IMR-90 (cell line): ENCODE data around the gene NUB1. TPM values are rescaled to one million over a fixed set of nuclear protein-coding genes. Genes with fewer than 3 reads are reported as not detected.

Experiments used
- ATAC-seq: fragments of 200-7000 bp; cut with Tn5 transposase; 2 replicates; pipeline ENCODE4 v1.9.1; 2020; ENCODE audit warnings: low read depth, mild to moderate bottlenecking, moderate library complexity
- BruUV-seq: library from RNA; stranded (reverse); fragments of 400-500 nt; replicated peaks from 2 replicates; lab custom pipeline; 2021; lab: Mats Ljungman, UMichigan
- CTCF ChIA-PET: fragments of 300-600 bp; formaldehyde crosslinking; extraction: SDS; loops from one replicate; lab custom pipeline; 2021; ENCODE audit warnings: antibody characterized with exemption; lab: Yijun Ruan, JAX
- POLR2A ChIA-PET: fragments of 300-600 bp; sonication (Branson Sonifier 250); formaldehyde crosslinking; loops from one replicate; lab custom pipeline; 2022; ENCODE audit warnings: antibody characterized with exemption; ENCODE audit not compliant: unreplicated experiment; lab: Charles Lee
- DNase-seq: peaks from one replicate; pipeline ENCODE4 v3.0.0; 2013
- H2AFZ ChIP-seq: replicated peaks from 2 replicates; pipeline ENCODE3; 2013; ENCODE audit warnings: low read length, mild to moderate bottlenecking; ENCODE audit not compliant: poor library complexity
- H2AK5ac ChIP-seq: 2 replicates; pipeline ENCODE4 v1.6.1; 2013; ENCODE audit warnings: low read depth, low read length, inconsistent platforms
- H2AK9ac ChIP-seq: replicated peaks from 2 replicates; pipeline ENCODE3; 2013; ENCODE audit warnings: mild to moderate bottlenecking, low read depth, low read length, moderate library complexity; ENCODE audit not compliant: poor library complexity
- H2BK120ac ChIP-seq: 2 replicates; pipeline ENCODE4 v1.6.1; 2013; ENCODE audit warnings: low read depth, low read length, inconsistent platforms
- H2BK15ac ChIP-seq: 3 replicates; pipeline ENCODE4 v1.6.1; 2013; ENCODE audit warnings: low read depth, low read length, inconsistent platforms
- H2BK20ac ChIP-seq: 2 replicates; pipeline ENCODE4 v1.6.1; 2013; ENCODE audit warnings: low read depth, mild to moderate bottlenecking, inconsistent platforms, low read length, moderate library complexity
- H2BK5ac ChIP-seq: 2 replicates; pipeline ENCODE4 v1.6.1; 2013; ENCODE audit warnings: mild to moderate bottlenecking, low read depth, low read length, inconsistent platforms; ENCODE audit not compliant: poor library complexity, severe bottlenecking
- H3K14ac ChIP-seq: replicated peaks from 2 replicates; pipeline ENCODE4 v1.6.1; 2013; ENCODE audit warnings: low read depth, low read length, inconsistent platforms
- H3K18ac ChIP-seq: 2 replicates; pipeline ENCODE4 v1.6.1; 2013; ENCODE audit warnings: low read depth, low read length, control low read depth
- H3K23ac ChIP-seq: 2 replicates; pipeline ENCODE4 v1.6.1; 2013; ENCODE audit warnings: low read depth, low read length, inconsistent platforms
- H3K27ac ChIP-seq: 2 replicates; pipeline ENCODE4 v1.5.1; 2013; ENCODE audit warnings: mild to moderate bottlenecking, control low read depth, low read length; ENCODE audit not compliant: insufficient read depth
- H3K27me3 ChIP-seq: 2 replicates; pipeline ENCODE4 v1.6.1; 2013; ENCODE audit warnings: low read length; ENCODE audit not compliant: control insufficient read depth, insufficient read depth
- H3K36me3 ChIP-seq: 2 replicates; pipeline ENCODE4 v1.6.1; 2013; ENCODE audit warnings: low read length, mixed read lengths; ENCODE audit not compliant: control insufficient read depth, insufficient read depth
- H3K4ac ChIP-seq: 2 replicates; pipeline ENCODE4 v1.6.1; 2013; ENCODE audit warnings: low read depth, low read length, inconsistent platforms
- H3K4me1 ChIP-seq: 2 replicates; pipeline ENCODE4 v1.6.1; 2013; ENCODE audit warnings: low read length, mixed read lengths; ENCODE audit not compliant: control insufficient read depth, insufficient read depth
- H3K4me2 ChIP-seq: 2 replicates; pipeline ENCODE4 v1.6.1; 2013; ENCODE audit warnings: low read depth, mild to moderate bottlenecking, control low read depth, low read length, moderate library complexity
- H3K4me3 ChIP-seq: 2 replicates; pipeline ENCODE4 v1.5.1; 2013; ENCODE audit warnings: low read depth, mild to moderate bottlenecking, control low read depth, low read length, moderate library complexity; ENCODE audit not compliant: insufficient read depth
- H3K56ac ChIP-seq: 2 replicates; pipeline ENCODE4 v1.6.1; 2013; ENCODE audit warnings: low read length, inconsistent platforms; ENCODE audit not compliant: insufficient read depth; ENCODE audit errors: extremely low read depth
- H3K79me1 ChIP-seq, 2 experiments: 2 replicates each; pipeline ENCODE4 v1.6.1; 2013; ENCODE audit warnings: low read length in 2 of 2, inconsistent platforms in 1 of 2, low read depth in 1 of 2
- H3K9ac ChIP-seq: 2 replicates; pipeline ENCODE4 v1.6.1; 2013; ENCODE audit warnings: low read depth, low read length, control low read depth
- H3K9me1 ChIP-seq: 2 replicates; pipeline ENCODE4 v1.6.1; 2013; ENCODE audit warnings: low read length, inconsistent platforms; ENCODE audit not compliant: insufficient read depth
- H3K9me3 ChIP-seq: 2 replicates; pipeline ENCODE4 v1.6.1; 2013; ENCODE audit warnings: low read length; ENCODE audit not compliant: control insufficient read depth, insufficient read depth
- H4K20me1 ChIP-seq: 2 replicates; pipeline ENCODE4 v1.6.1; 2013; ENCODE audit warnings: low read length, inconsistent platforms; ENCODE audit not compliant: insufficient read depth
- H4K5ac ChIP-seq: 2 replicates; pipeline ENCODE4 v1.6.1; 2013; ENCODE audit warnings: mild to moderate bottlenecking, low read depth, low read length, control low read depth
- H4K8ac ChIP-seq, 2 experiments: 2 replicates each; pipeline ENCODE4 v1.6.1; 2013; ENCODE audit warnings: low read depth in 2 of 2, low read length in 2 of 2, control low read depth in 1 of 2, inconsistent platforms in 1 of 2
- H4K91ac ChIP-seq: 2 replicates; pipeline ENCODE4 v1.6.1; 2013; ENCODE audit warnings: low read depth, low read length, inconsistent platforms; ENCODE audit not compliant: insufficient read depth
- BHLHE40 ChIP-seq: fragments of 150-350 bp; IDR thresholded peaks from 2 replicates; pipeline ENCODE4 v1.6.1; 2016; ENCODE audit warnings: mild to moderate bottlenecking, low read depth, low read length
- CEBPB ChIP-seq: IDR thresholded peaks from 2 replicates; pipeline ENCODE4 v1.6.1; 2012; ENCODE audit warnings: low read depth, low read length, improper control_type of control experiment
- CHD1 ChIP-seq: IDR thresholded peaks from 2 replicates; pipeline ENCODE4 v1.6.1; 2012; ENCODE audit warnings: low read depth, low read length, improper control_type of control experiment
- WGBS, 2 experiments: methylation state at CpG; one replicate each; pipeline versions ENCODE4 v1.1.5 to v1.1.7; 2013; ENCODE audit warnings: missing lambda C conversion rate in 2 of 2; ENCODE audit not compliant: insufficient read length in 1 of 2; ENCODE audit errors: extremely low coverage in 2 of 2; 5-methylcytosine and 5-hydroxymethylcytosine counted together
- dilution Hi-C: fragments of 300-500 bp; cut with HindIII; formaldehyde crosslinking; loops from one replicate; pipeline ENCODE4 v1.14.3; 2018; ENCODE audit warnings: low sequenced_read_pairs; ENCODE audit not compliant: unreplicated experiment
- in situ Hi-C: fragments of 300-500 bp; cut with MboI; formaldehyde crosslinking; loops from 3 replicates; pipeline ENCODE4 v1.14.3; 2019; ENCODE audit warnings: low sequenced_read_pairs, inconsistent platforms, mixed read lengths
- intact Hi-C: fragments of 100-400 bp; cut with micrococcal nuclease; formaldehyde crosslinking; loops from 2 replicates; pipeline ENCODE4 v1.10.0; 2022
- polyA plus RNA-seq, 3 experiments: library from polyadenylated mRNA; depleted of rRNA; stranded (reverse); fragments of >200 nt; gene quantifications; 2 replicates each; pipeline ENCODE4 v1.2.3, GENCODE V29; 2012; ENCODE audit warnings: low replicate concordance in 1 of 3
- total RNA-seq: library from RNA; depleted of rRNA; stranded (reverse); fragments of >200 nt; gene quantifications from 2 replicates; pipeline ENCODE4 v1.2.3, GENCODE V29; 2012
- TF ChIP-seq, protein P1 (sequence below): fragments of 150-350 bp; IDR thresholded peaks from 2 replicates; pipeline ENCODE4 v1.6.1; 2017; ENCODE audit warnings: mild to moderate bottlenecking, antibody characterized with exemption, low read length, low read depth

The NUB1 gene
- total and polyA plus RNA-seq, 2 of the 4 experiments (the other 2 are of a cell fraction) = 20.1 to 29.7 TPM

DNA sequence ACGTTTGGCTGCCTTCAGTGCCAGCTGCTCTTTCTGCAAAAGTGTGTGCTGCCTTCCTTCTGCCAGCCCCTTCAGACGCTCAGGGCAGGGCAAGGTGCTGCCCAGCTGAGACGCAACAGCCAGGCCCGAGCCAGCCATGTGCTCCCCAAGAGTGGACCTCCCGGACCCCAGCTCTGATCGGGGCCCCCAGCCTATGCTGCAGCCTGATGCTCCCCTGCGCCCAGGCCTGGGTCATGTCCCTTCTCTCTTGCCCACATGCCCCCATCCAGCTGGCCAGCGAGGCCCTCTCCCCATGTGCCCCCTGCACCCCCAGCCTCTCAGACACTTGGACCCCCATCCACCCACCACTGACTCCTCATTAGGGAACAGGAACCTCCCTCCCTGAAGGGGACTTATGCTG lies 50.4 kb downstream of the NUB1 start:
- no peak overlapping the region for H3K9ac ChIP-seq
- H4K20me1 ChIP-seq = no peaks in the 10 kb centered on the region
- no peaks in the 10 kb centered on the region for H3K9me1 ChIP-seq
- no peak overlapping the region for H2AK5ac ChIP-seq
- H3K79me1 ChIP-seq = no peaks in the 10 kb centered on the region
- H3K27ac ChIP-seq = no peak overlapping the region
- H3K56ac ChIP-seq = no peak overlapping the region
- in situ Hi-C loops (no loop called here), intact Hi-C loops (no loop called here), dilution Hi-C loops (no loop called here)
- H3K4me1 ChIP-seq = no peaks in the 10 kb centered on the region
- DNase-seq = no peak
- no peak overlapping the region for H4K8ac ChIP-seq
- H2BK20ac ChIP-seq = no peak overlapping the region
- no peaks in the 10 kb centered on the region for H3K9me3 ChIP-seq
- no peak for ATAC-seq
- 72% methylated on average over 3 of the region's 8 CpGs; no CpG with 5 or more reads in 1 of the 2 experiments for WGBS, 2 experiments
- no peak overlapping the region for H3K4me2 ChIP-seq
- POLR2A ChIA-PET = no interaction called here
- no peaks in the 10 kb centered on the region for H3K36me3 ChIP-seq
- H2BK15ac ChIP-seq = no peak overlapping the region
- H2BK120ac ChIP-seq = no peak overlapping the region
- no peak overlapping the region for H2BK5ac ChIP-seq
- H2AK9ac ChIP-seq = no peak overlapping the region
- H4K5ac ChIP-seq = no peak overlapping the region
- no peak overlapping the region for H3K14ac ChIP-seq
- no peak overlapping the region for H2AFZ ChIP-seq
- no peak overlapping the region for H3K4me3 ChIP-seq
- CTCF ChIA-PET = no interaction called here
- H3K27me3 ChIP-seq = peaks cover 31% of the 10 kb centered on the region
- no peak overlapping the region for H3K23ac ChIP-seq
- no peak for TF ChIP-seq BHLHE40
- TF ChIP-seq CEBPB = no peak
- no peak for TF ChIP-seq CHD1
- TF ChIP-seq, protein P1, sequence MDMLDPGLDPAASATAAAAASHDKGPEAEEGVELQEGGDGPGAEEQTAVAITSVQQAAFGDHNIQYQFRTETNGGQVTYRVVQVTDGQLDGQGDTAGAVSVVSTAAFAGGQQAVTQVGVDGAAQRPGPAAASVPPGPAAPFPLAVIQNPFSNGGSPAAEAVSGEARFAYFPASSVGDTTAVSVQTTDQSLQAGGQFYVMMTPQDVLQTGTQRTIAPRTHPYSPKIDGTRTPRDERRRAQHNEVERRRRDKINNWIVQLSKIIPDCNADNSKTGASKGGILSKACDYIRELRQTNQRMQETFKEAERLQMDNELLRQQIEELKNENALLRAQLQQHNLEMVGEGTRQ = no peak
- BruUV-seq = no TSS peak
- no peak overlapping the region for H3K18ac ChIP-seq
- no peak overlapping the region for H3K4ac ChIP-seq
- no peak overlapping the region for H4K91ac ChIP-seq
